ENCODE results near the gene GADL1. TPM values are rescaled to one million over a fixed set of nuclear protein-coding genes. Genes with fewer than 3 reads are reported as not detected.

Gene GADL1, protein sequence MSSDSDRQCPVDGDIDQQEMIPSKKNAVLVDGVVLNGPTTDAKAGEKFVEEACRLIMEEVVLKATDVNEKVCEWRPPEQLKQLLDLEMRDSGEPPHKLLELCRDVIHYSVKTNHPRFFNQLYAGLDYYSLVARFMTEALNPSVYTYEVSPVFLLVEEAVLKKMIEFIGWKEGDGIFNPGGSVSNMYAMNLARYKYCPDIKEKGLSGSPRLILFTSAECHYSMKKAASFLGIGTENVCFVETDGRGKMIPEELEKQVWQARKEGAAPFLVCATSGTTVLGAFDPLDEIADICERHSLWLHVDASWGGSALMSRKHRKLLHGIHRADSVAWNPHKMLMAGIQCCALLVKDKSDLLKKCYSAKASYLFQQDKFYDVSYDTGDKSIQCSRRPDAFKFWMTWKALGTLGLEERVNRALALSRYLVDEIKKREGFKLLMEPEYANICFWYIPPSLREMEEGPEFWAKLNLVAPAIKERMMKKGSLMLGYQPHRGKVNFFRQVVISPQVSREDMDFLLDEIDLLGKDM
- total RNA-seq = not detected in 2 replicates

DNA sequence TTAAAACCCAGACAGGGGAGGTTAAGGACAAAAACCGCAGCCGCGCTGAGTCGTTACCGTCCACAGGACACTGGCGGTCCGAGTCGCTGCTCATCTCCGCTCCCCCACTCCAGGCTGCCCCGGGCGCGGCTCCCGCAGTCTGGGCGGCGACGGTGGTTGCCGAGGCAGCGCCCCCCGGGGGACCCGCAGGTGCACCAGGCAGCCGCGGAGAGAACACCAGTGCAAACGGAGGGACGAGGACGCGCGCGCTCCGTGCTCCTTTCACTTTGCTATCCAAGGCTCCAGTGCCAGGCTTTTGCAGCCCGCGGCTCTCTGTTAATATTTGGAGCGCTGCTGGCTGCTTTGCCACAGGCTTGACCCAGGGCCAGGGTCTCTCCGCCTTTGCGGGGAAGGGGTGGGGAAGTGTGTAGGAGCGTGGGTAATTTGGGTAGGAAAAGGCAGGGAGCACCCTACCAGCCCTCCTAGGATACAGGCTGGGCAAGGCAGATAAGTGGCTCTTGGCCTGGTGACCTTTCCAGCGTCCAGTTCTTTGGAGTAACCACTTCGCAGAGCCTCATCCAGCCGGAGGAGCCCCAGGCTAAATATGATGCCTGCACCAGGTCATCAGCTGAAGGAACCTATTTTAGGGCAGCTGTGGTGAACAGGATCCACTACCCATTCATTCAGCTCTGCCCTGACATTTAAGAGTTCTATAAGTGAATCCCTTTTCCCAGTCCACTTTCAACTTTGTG is at the start of gene GADL1:
Gene GADL1 (minus strand): TSS at position 141 of the 731 bp plus-strand sequence. CDS start 47 bp downstream, at position 94.

